ENCODE measurements around the gene GDPD3.

- TF ChIP-seq CTCF (IDR thresholded peaks at IDR 0.05; ENCODE audit: low read depth, low read length) (no peak), EZH2phosphoT487 (IDR thresholded peaks at IDR 0.05; ENCODE audit: low read depth) (no peak)
Measured at GRCh38 chr16:30085247-30085646, 28.1 kb downstream of the GDPD3 start.
